ENCODE data around the gene SLAMF6. TPM values are rescaled to one million over a fixed set of nuclear protein-coding genes. Genes with fewer than 3 reads are reported as not detected.
"Not testable (repeated sequence)": the region's sequence is repeated elsewhere in the genome, so short reads cannot be mapped to it uniquely, and the experiment has no call there.

The SLAMF6 gene
- total and polyA plus RNA-seq, 11 donors = 0.09 to 3.8 (median 0.30) TPM

GRCh38 chr1:160483505-160484185 lies 39.4 kb downstream of the SLAMF6 start:
- Histone ChIP-seq H3K4me3 (no peak overlapping the region), H3K36me3 (peaks cover 0 to 6% (median 0%) of the 10 kb centered on the region in 9 donors), H3K9me3 (peaks cover 0 to 3% (median 0%) of the 10 kb centered on the region in 12 donors), H3K4me1 (no peaks in the 10 kb centered on the region), H3K27me3 (no peaks in the 10 kb centered on the region), H3K27ac (no peak overlapping the region)
- DNase-seq (no peak), ATAC-seq (no peak)
- TF ChIP-seq POLR2A (IDR thresholded peaks at IDR 0.05) = no peak
- no peak for TF ChIP-seq CTCF (IDR thresholded peaks at IDR 0.05)
- intact Hi-C loops (cut with DNase I) = no loop called here
- WGBS, 4 donors = 78 to 83% (median 81%) methylated on average over 2 of the region's 2 CpGs

DNA sequence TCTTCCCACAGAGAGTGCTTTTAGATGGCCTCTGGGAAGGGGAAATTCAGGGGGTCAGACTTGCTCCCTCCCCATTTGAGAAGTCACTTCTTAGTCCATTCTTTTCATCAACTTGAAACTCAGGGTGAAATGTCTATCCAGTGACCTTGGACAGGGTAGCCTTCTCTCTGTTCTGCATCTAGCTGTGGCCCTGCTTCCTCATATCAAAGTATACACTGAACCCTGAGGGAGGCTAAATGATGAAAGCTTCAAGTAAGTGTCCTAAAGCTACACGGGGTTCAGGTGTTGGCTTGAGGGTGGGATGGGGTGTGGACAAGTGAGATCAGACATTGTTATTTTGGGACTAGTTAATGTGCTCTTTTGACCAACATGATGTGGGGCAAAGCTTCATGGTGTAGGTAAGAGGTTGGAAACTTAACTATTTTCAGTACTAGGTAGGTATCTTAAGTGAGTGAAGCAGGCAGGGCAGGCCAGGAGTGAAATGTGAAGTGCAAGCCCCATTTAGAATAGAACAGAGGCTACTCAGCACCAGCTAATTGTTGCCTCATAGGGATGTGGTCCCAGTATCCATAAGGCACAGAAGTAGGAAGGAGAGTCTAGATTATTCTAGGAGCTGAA lies 41.0 kb downstream of the SLAMF6 start:
- H3K9me3 ChIP-seq = peaks cover 0 to 3% (median 0%) of the 10 kb centered on the region in 12 donors
- DNase-seq (no peak), ATAC-seq (no peak)
- H3K27ac ChIP-seq = no peak overlapping the region
- H3K4me1 ChIP-seq = no peaks in the 10 kb centered on the region
- H3K36me3 ChIP-seq = peaks cover 0 to 6% (median 0%) of the 10 kb centered on the region in 9 donors
- no peaks in the 10 kb centered on the region for H3K27me3 ChIP-seq
- TF ChIP-seq CTCF (IDR thresholded peaks at IDR 0.05) (no peak), POLR2A (IDR thresholded peaks at IDR 0.05) (no peak)
- WGBS, 4 donors = 23 to 74% (median 49%) methylated on average over 1 of the region's 1 CpG
- H3K4me3 ChIP-seq = no peak overlapping the region
- intact Hi-C loops (cut with DNase I) = no loop called here

GRCh38 chr1:160480781-160481180 lies 42.3 kb downstream of the SLAMF6 start:
- 78 to 81% (median 79%) methylated on average over 7 of the region's 7 CpGs for WGBS, 4 donors
- ATAC-seq; H3K36me3 ChIP-seq; H3K27me3 ChIP-seq; DNase-seq; H3K9me3 ChIP-seq; H3K4me3 ChIP-seq; intact Hi-C loops (cut with DNase I); H3K27ac ChIP-seq; H3K4me1 ChIP-seq: not testable (repeated sequence)

- WGBS, 4 donors = 76 to 82% (median 79%) methylated on average over 6 of the region's 6 CpGs
- H3K27ac ChIP-seq = not testable (repeated sequence)
These were observed 44.0 kb downstream of the SLAMF6 start for GRCh38 chr1:160479091-160479490.

GRCh38 chr1:160474392-160475242 lies 48.4 kb downstream of the SLAMF6 start:
- DNase-seq (no peak), ATAC-seq (no peak)
- Histone ChIP-seq H3K4me3 (no peak overlapping the region), H3K9me3 (peaks cover 0 to 3% (median 0%) of the 10 kb centered on the region in 12 donors), H3K27me3 (no peaks in the 10 kb centered on the region), H3K4me1 (peaks cover 0 to 22% (median 0%) of the 10 kb centered on the region in 12 donors), H3K27ac (no peak overlapping the region), H3K36me3 (no peaks in the 10 kb centered on the region)
- WGBS, 4 donors = 80 to 88% (median 82%) methylated on average over 1 of the region's 1 CpG
- TF ChIP-seq POLR2A (IDR thresholded peaks at IDR 0.05) (no peak), CTCF (IDR thresholded peaks at IDR 0.05) (no peak)
- intact Hi-C loops (cut with DNase I) = no loop called here

More at GRCh38 chr1:160479091-160479490, 44.0 kb downstream of the SLAMF6 start:
- H3K4me1 ChIP-seq = peaks cover 0 to 11% (median 0%) of the 10 kb centered on the region in 12 donors
- H3K36me3 ChIP-seq; intact Hi-C loops (cut with DNase I); H3K27me3 ChIP-seq; H3K9me3 ChIP-seq; DNase-seq; H3K4me3 ChIP-seq; ATAC-seq: not testable (repeated sequence)
